Stimulated activated naive CD8-positive, alpha-beta T cell treated with anti-CD3 and anti-CD28 coated beads, Interleukin-15, amount 100 ng/mL, for 72 hours (primary cell): ENCODE measurements around the gene EML1.
A peak's percentile ranks its signal among the peaks of the same experiment; 100 is the strongest.
"Not testable (repeated sequence)": the region's sequence is repeated elsewhere in the genome, so short reads cannot be mapped to it uniquely, and the experiment has no call there.

Source experiments
- ATAC-seq: fragments of 150-1000 bp; cut with Tn5 transposase; 2 replicates; pipeline ENCODE4 v1.10.0; 2021; ENCODE audit warnings: mild to moderate bottlenecking, moderate library complexity
- DNase-seq, 2 donors: peaks; one replicate each; pipeline ENCODE4 v3.0.0; 2021 to 2022
- H3K27ac Mint-ChIP-seq, 2 donors: one replicate each; pipeline ENCODE4 v1.8.0; 2022; ENCODE audit warnings: mild to moderate bottlenecking in 2 of 2, mixed read lengths in 2 of 2, moderate library complexity in 2 of 2
- H3K27me3 Mint-ChIP-seq: one replicate; pipeline ENCODE4 v1.8.0; 2022; ENCODE audit warnings: mixed read lengths
- H3K4me1 Mint-ChIP-seq: one replicate; pipeline ENCODE4 v1.8.0; 2022; ENCODE audit warnings: mild to moderate bottlenecking, mixed read lengths
- H3K4me3 Mint-ChIP-seq, 2 donors: one replicate each; pipeline ENCODE4 v1.8.0; 2022; ENCODE audit warnings: mild to moderate bottlenecking in 2 of 2, mixed read lengths in 2 of 2, moderate library complexity in 1 of 2
- H3K9me3 Mint-ChIP-seq, 2 donors: one replicate each; pipeline ENCODE4 v1.8.0; 2022; ENCODE audit warnings: mixed read lengths in 2 of 2

The EML1 gene

GRCh38 chr14:99752486-99753121 lies 40.6 kb upstream of the EML1 start:
- H3K9me3 Mint-ChIP-seq, result no peaks in the 10 kb centered on the region
- no peak for ATAC-seq
- DNase-seq, result no peak
- peaks cover 29% of the 10 kb centered on the region for H3K4me1 Mint-ChIP-seq
- H3K27me3 Mint-ChIP-seq, result peaks cover 64% of the 10 kb centered on the region
- H3K27ac Mint-ChIP-seq, result no peak overlapping the region
- no peak overlapping the region for H3K4me3 Mint-ChIP-seq

GRCh38 chr14:99753225-99754140 lies 39.7 kb upstream of the EML1 start:
- no peak overlapping the region for H3K4me3 Mint-ChIP-seq
- H3K4me1 Mint-ChIP-seq, result peaks cover 29% of the 10 kb centered on the region
- ATAC-seq (no peak), DNase-seq (no peak)
- peaks cover 64% of the 10 kb centered on the region for H3K27me3 Mint-ChIP-seq
- no peaks in the 10 kb centered on the region for H3K9me3 Mint-ChIP-seq
- H3K27ac Mint-ChIP-seq, result no peak overlapping the region

- no peak for ATAC-seq
- Mint-ChIP-seq H3K4me1 (peaks cover 29% of the 10 kb centered on the region), H3K4me3 (no peak overlapping the region), H3K27me3 (peaks cover 64% of the 10 kb centered on the region), H3K27ac (no peak overlapping the region), H3K9me3 (no peaks in the 10 kb centered on the region)
- DNase-seq, result no peak
Measured at GRCh38 chr14:99754141-99755067, 38.8 kb upstream of the EML1 start.

GRCh38 chr14:99755068-99755405 lies 38.2 kb upstream of the EML1 start:
- Mint-ChIP-seq H3K4me1 (peaks cover 29% of the 10 kb centered on the region), H3K27ac (no peak overlapping the region), H3K27me3 (peaks cover 64% of the 10 kb centered on the region), H3K9me3 (no peaks in the 10 kb centered on the region), H3K4me3 (no peak overlapping the region)
- DNase-seq, result no peak
- no peak for ATAC-seq

- peaks cover 64% of the 10 kb centered on the region for H3K27me3 Mint-ChIP-seq
- DNase-seq, result no peak
- no peak overlapping the region for H3K4me3 Mint-ChIP-seq
- H3K4me1 Mint-ChIP-seq, result peaks cover 29% of the 10 kb centered on the region
- no peaks in the 10 kb centered on the region for H3K9me3 Mint-ChIP-seq
- H3K27ac Mint-ChIP-seq, result no peak overlapping the region
- ATAC-seq, result no peak
Measured at GRCh38 chr14:99755629-99756603, 37.3 kb upstream of the EML1 start.

- ATAC-seq (no peak), DNase-seq (no peak)
- H3K4me3 Mint-ChIP-seq, result no peak overlapping the region
- H3K27me3 Mint-ChIP-seq, result peaks cover 63% of the 10 kb centered on the region
- H3K4me1 Mint-ChIP-seq, result peaks cover 27% of the 10 kb centered on the region
- H3K9me3 Mint-ChIP-seq, result no peaks in the 10 kb centered on the region
- peak overlapping the region in 1 of 2 donors; percentile 55 for H3K27ac Mint-ChIP-seq
Measured at GRCh38 chr14:99756796-99757195, 36.4 kb upstream of the EML1 start.

GRCh38 chr14:99757331-99758070 lies 35.7 kb upstream of the EML1 start:
- ATAC-seq (no peak), DNase-seq (no peak)
- Mint-ChIP-seq H3K9me3 (no peaks in the 10 kb centered on the region), H3K27me3 (peaks cover 56% of the 10 kb centered on the region), H3K4me1 (peaks cover 20% of the 10 kb centered on the region), H3K4me3 (no peak overlapping the region), H3K27ac (no peak overlapping the region)

GRCh38 chr14:99758121-99758821 lies 34.9 kb upstream of the EML1 start:
- DNase-seq (no peak), ATAC-seq (no peak)
- Mint-ChIP-seq H3K9me3 (no peaks in the 10 kb centered on the region), H3K27ac (no peak overlapping the region), H3K4me3 (no peak overlapping the region), H3K27me3 (peaks cover 48% of the 10 kb centered on the region), H3K4me1 (peaks cover 13% of the 10 kb centered on the region)

GRCh38 chr14:99758872-99759545 lies 34.2 kb upstream of the EML1 start:
- H3K4me3 Mint-ChIP-seq, result no peak overlapping the region
- no peaks in the 10 kb centered on the region for H3K9me3 Mint-ChIP-seq
- no peak for ATAC-seq
- no peak overlapping the region for H3K27ac Mint-ChIP-seq
- peaks cover 6% of the 10 kb centered on the region for H3K4me1 Mint-ChIP-seq
- H3K27me3 Mint-ChIP-seq, result peaks cover 41% of the 10 kb centered on the region
- DNase-seq, result no peak

- ATAC-seq (no peak), DNase-seq (no peak)
- H3K4me3 Mint-ChIP-seq, result no peak overlapping the region
- no peaks in the 10 kb centered on the region for H3K9me3 Mint-ChIP-seq
- H3K27me3 Mint-ChIP-seq, result peaks cover 35% of the 10 kb centered on the region
- peak overlapping the region in 1 of 2 donors; percentile 54 for H3K27ac Mint-ChIP-seq
- peaks cover under 1% of the 10 kb centered on the region for H3K4me1 Mint-ChIP-seq
Measured at GRCh38 chr14:99759546-99759925, 33.7 kb upstream of the EML1 start.

GRCh38 chr14:99760817-99761216 lies 32.4 kb upstream of the EML1 start:
- H3K4me3 Mint-ChIP-seq, result no peak overlapping the region
- no peaks in the 10 kb centered on the region for H3K4me1 Mint-ChIP-seq
- H3K9me3 Mint-ChIP-seq, result no peaks in the 10 kb centered on the region
- H3K27ac Mint-ChIP-seq, result no peak overlapping the region
- peaks cover 23% of the 10 kb centered on the region for H3K27me3 Mint-ChIP-seq
- DNase-seq, result no peak
- no peak for ATAC-seq

GRCh38 chr14:99762911-99763310 lies 30.3 kb upstream of the EML1 start:
- not testable (repeated sequence) for H3K4me1 Mint-ChIP-seq, H3K9me3 Mint-ChIP-seq, ATAC-seq, DNase-seq, H3K4me3 Mint-ChIP-seq, H3K27ac Mint-ChIP-seq
- peaks cover 14% of the 10 kb centered on the region for H3K27me3 Mint-ChIP-seq

- no peaks in the 10 kb centered on the region for H3K9me3 Mint-ChIP-seq
- no peak for ATAC-seq
- no peaks in the 10 kb centered on the region for H3K4me1 Mint-ChIP-seq
- H3K4me3 Mint-ChIP-seq, result no peak overlapping the region
- peak overlapping the region in 1 of 2 donors; percentile 31 for H3K27ac Mint-ChIP-seq
- H3K27me3 Mint-ChIP-seq, result peaks cover 19% of the 10 kb centered on the region
- DNase-seq, result no peak
Measured at GRCh38 chr14:99763527-99764221, 29.5 kb upstream of the EML1 start.
